Natural killer cell (primary cell): ENCODE data around the gene PDE10A. TPM values are rescaled to one million over a fixed set of nuclear protein-coding genes. Genes with fewer than 3 reads are reported as not detected.
A peak's percentile ranks its signal among the peaks of the same experiment; 100 is the strongest.

ENCODE experiments used
- ATAC-seq, 3 donors: fragments of 150-1000 bp in 2 of 3; fragments of 200-7000 bp in 1 of 3; cut with Tn5 transposase; 1 replicate in 1 of 3; 2 replicates in 2 of 3; pipeline ENCODE4 v1.10.0; 2021; ENCODE audit warnings: mild to moderate bottlenecking in 2 of 3, moderate library complexity in 2 of 3
- DNase-seq, 2 donors: peaks; one replicate each; pipeline versions ENCODE4 v3.0.0 to v3.0.0-alpha.2; 2013 to 2021; ENCODE audit warnings: mixed read lengths in 1 of 2
- H3K27ac ChIP-seq: one replicate; pipeline ENCODE4 v1.5.1; 2013; ENCODE audit warnings: mild to moderate bottlenecking, low read length
- H3K27me3 ChIP-seq: one replicate; pipeline ENCODE4 v1.6.1; 2013; ENCODE audit warnings: low read length; ENCODE audit not compliant: control insufficient read depth, insufficient read depth
- H3K36me3 ChIP-seq: one replicate; pipeline ENCODE4 v1.6.1; 2013; ENCODE audit warnings: low read length; ENCODE audit not compliant: control insufficient read depth, insufficient read depth
- H3K4me1 ChIP-seq: one replicate; pipeline ENCODE4 v1.6.1; 2013; ENCODE audit warnings: low read length; ENCODE audit not compliant: control insufficient read depth, insufficient read depth
- H3K4me3 ChIP-seq: one replicate; pipeline ENCODE4 v1.5.1; 2013; ENCODE audit warnings: low read length
- H3K9me3 ChIP-seq: one replicate; pipeline ENCODE4 v1.6.1; 2013; ENCODE audit warnings: low read length; ENCODE audit not compliant: control insufficient read depth, insufficient read depth
- H3K27ac Mint-ChIP-seq, 2 donors: one replicate each; pipeline ENCODE4 v1.8.0; 2022; ENCODE audit warnings: mild to moderate bottlenecking in 2 of 2, mixed read lengths in 2 of 2, moderate library complexity in 1 of 2
- H3K27me3 Mint-ChIP-seq, 2 donors: one replicate each; pipeline ENCODE4 v1.8.0; 2022; ENCODE audit warnings: low read depth in 2 of 2, mixed read lengths in 2 of 2
- H3K36me3 Mint-ChIP-seq: one replicate; pipeline ENCODE4 v1.8.0; 2022; ENCODE audit warnings: mixed read lengths
- H3K4me1 Mint-ChIP-seq, 2 donors: one replicate each; pipeline ENCODE4 v1.8.0; 2022; ENCODE audit warnings: mixed read lengths in 2 of 2
- H3K4me3 Mint-ChIP-seq: one replicate; pipeline ENCODE4 v1.8.0; 2022; ENCODE audit warnings: mild to moderate bottlenecking, moderate library complexity, mixed read lengths
- H3K9me3 Mint-ChIP-seq, 2 donors: one replicate each; pipeline ENCODE4 v1.8.0; 2022; ENCODE audit warnings: mixed read lengths in 2 of 2
- WGBS: methylation state at CpG from one replicate; pipeline ENCODE4 v1.1.7; 2013; ENCODE audit warnings: missing lambda C conversion rate; ENCODE audit not compliant: insufficient coverage; 5-methylcytosine and 5-hydroxymethylcytosine counted together
- intact Hi-C: fragments of 100-400 bp; cut with micrococcal nuclease; formaldehyde crosslinking; loops from one replicate; pipeline ENCODE4 v1.14.2; 2022
- total RNA-seq, 4 donors: library from RNA; stranded (reverse); fragments of 120-200 nt in 1 of 4; gene quantifications; one replicate each; pipeline versions ENCODE4 v1.2.3 to v1.2.4, GENCODE V29; 2013 to 2022
- TF ChIP-seq, protein P1 (sequence below): fragments of 200-600 bp; IDR thresholded peaks from one replicate; pipeline ENCODE4 v1.8.0; 2022; ENCODE audit warnings: antibody characterized with exemption

Gene PDE10A
- total RNA-seq, 3 donors from 2014 or later (not counting 1 experiment from before 2014, with no cell fraction given), result not detected

GRCh38 chr6:165308926-165309731 lies 353.9 kb downstream of the PDE10A start, which contains the start of gene C6orf118:
Gene C6orf118 (minus strand): TSS chr6:165309605. CDS start chr6:165309586, 19 bp downstream.
- H3K27ac ChIP-seq, result no peak within 1 kb of the TSS

GRCh38 chr6:165306955-165307354 lies 356.1 kb downstream of the PDE10A start:
- Mint-ChIP-seq H3K9me3 (peaks cover 0 to 5% of the 10 kb centered on the region in 2 donors), H3K27ac (no peak overlapping the region), H3K36me3 (peaks cover 6% of the 10 kb centered on the region), H3K4me3 (no peak overlapping the region), H3K4me1 (no peaks in the 10 kb centered on the region), H3K27me3 (no peaks in the 10 kb centered on the region)
- no peak for ATAC-seq
- Histone ChIP-seq H3K36me3 (no peaks in the 10 kb centered on the region), H3K27ac (no peak overlapping the region), H3K27me3 (no peaks in the 10 kb centered on the region), H3K9me3 (no peaks in the 10 kb centered on the region), H3K4me1 (no peaks in the 10 kb centered on the region), H3K4me3 (no peak overlapping the region)
- intact Hi-C loops, result no loop called here
- no peak for DNase-seq
- WGBS, result 87% methylated on average over 3 of the region's 3 CpGs
- TF ChIP-seq, protein P1, sequence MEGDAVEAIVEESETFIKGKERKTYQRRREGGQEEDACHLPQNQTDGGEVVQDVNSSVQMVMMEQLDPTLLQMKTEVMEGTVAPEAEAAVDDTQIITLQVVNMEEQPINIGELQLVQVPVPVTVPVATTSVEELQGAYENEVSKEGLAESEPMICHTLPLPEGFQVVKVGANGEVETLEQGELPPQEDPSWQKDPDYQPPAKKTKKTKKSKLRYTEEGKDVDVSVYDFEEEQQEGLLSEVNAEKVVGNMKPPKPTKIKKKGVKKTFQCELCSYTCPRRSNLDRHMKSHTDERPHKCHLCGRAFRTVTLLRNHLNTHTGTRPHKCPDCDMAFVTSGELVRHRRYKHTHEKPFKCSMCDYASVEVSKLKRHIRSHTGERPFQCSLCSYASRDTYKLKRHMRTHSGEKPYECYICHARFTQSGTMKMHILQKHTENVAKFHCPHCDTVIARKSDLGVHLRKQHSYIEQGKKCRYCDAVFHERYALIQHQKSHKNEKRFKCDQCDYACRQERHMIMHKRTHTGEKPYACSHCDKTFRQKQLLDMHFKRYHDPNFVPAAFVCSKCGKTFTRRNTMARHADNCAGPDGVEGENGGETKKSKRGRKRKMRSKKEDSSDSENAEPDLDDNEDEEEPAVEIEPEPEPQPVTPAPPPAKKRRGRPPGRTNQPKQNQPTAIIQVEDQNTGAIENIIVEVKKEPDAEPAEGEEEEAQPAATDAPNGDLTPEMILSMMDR, result no peak

More at GRCh38 chr6:165308926-165309731, 353.9 kb downstream of the PDE10A start, which contains the start of gene C6orf118:
- TF ChIP-seq, protein P1, result no peak
- Mint-ChIP-seq H3K4me1 (no peaks in the 10 kb centered on the region), H3K36me3 (no peaks in the 10 kb centered on the region), H3K9me3 (peaks cover 0 to 2% of the 10 kb centered on the region in 2 donors), H3K4me3 (no peak within 1 kb of the TSS), H3K27ac (no peak within 1 kb of the TSS), H3K27me3 (no peaks in the 10 kb centered on the region)
- ATAC-seq, result peak in 1 of 3 donors; percentile 30
- H3K36me3 ChIP-seq, result no peaks in the 10 kb centered on the region
- no peak within 1 kb of the TSS for H3K4me3 ChIP-seq
- DNase-seq, result no peak
- no peaks in the 10 kb centered on the region for H3K27me3 ChIP-seq
- intact Hi-C loops, result no loop called here
- no peaks in the 10 kb centered on the region for H3K9me3 ChIP-seq
- no peaks in the 10 kb centered on the region for H3K4me1 ChIP-seq
- WGBS, result 12% methylated on average over 34 of the region's 35 CpGs

DNA sequence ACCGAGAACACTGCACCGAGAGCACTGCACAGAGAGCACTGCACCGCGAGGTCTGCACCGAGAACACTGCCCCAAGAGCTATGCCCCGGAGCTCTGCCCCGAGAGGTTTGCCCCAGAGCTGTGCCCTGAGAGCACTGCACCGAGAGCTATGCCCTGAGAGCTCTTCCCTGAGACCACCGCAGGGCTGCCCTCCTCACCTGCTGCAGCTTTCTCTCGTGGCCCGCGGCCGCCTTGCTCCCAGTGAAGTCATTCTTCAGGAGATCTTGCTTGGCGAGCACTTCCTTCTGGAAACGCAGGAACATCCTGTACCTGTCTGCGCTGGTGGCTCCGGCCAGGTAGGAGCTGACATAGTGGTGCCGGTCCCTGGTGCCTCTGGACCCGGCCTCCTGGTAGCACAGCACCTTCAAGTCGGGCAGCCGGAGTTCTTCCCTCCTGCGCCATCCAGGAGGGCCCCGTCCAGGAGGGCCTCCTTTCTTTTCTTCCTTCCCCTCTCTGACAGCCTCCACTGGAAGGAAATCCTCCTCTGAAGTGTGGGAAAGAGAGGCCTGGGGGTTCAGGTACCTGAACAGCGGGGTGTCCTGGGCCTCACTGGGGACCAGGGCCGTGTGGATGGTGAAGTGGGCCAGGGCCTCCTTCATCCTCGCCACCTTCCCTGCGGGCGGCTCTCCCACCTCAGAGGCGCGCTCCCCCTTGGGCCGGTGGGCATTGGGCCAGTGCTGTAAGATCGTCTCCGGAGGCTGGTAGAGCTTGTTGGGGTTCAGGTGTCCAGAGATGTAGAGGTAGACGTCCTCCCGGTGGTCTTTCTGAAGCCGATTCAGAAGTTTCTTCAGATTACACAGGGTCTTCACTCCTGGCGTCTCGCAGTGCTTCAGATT lies 361.4 kb downstream of the PDE10A start:
- peaks cover 9% of the 10 kb centered on the region for H3K9me3 ChIP-seq
- H3K27me3 ChIP-seq, result no peaks in the 10 kb centered on the region
- H3K27ac ChIP-seq, result no peak overlapping the region
- WGBS, result 94% methylated on average over 37 of the region's 38 CpGs
- Mint-ChIP-seq H3K4me1 (no peaks in the 10 kb centered on the region), H3K9me3 (peaks cover 0 to 12% of the 10 kb centered on the region in 2 donors), H3K27me3 (no peaks in the 10 kb centered on the region), H3K4me3 (no peak overlapping the region), H3K36me3 (peaks cover 6% of the 10 kb centered on the region), H3K27ac (no peak overlapping the region)
- no peaks in the 10 kb centered on the region for H3K36me3 ChIP-seq
- DNase-seq (no peak), ATAC-seq (no peak)
- TF ChIP-seq, protein P1, result no peak
- intact Hi-C loops, result no loop called here
- H3K4me1 ChIP-seq, result no peaks in the 10 kb centered on the region
- no peak overlapping the region for H3K4me3 ChIP-seq
